ENCODE data around the gene SLC6A13. TPM values are rescaled to one million over a fixed set of nuclear protein-coding genes. Genes with fewer than 3 reads are reported as not detected.
A peak's percentile ranks its signal among the peaks of the same experiment; 100 is the strongest.

The SLC6A13 gene
- total and polyA plus RNA-seq, 2 donors from 2014 or later, result 22.8 to 161 TPM

DNA sequence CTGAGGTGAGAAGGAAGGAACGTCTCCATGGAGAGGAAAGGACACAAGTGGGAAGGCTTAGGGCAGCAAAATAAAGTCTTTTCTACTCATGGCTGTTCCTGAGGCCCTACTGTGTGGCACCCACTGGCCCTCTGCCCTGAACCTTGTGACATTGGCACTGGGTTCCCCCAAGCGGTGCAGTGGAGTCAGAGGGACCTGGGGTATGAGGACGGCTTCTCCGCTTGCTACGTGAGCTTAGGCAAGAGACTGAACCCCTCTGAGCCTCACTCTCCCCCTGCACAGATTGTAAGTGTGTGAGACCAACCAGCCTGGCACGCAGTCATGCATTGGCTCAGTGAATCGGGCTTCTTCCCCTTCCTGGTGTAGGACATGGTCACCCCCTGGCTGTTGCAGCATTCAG lies 68.4 kb downstream of the SLC6A13 start:
- FAIRE-seq (no peak), DNase-seq (no peak)
- TF ChIP-seq, protein P1, sequence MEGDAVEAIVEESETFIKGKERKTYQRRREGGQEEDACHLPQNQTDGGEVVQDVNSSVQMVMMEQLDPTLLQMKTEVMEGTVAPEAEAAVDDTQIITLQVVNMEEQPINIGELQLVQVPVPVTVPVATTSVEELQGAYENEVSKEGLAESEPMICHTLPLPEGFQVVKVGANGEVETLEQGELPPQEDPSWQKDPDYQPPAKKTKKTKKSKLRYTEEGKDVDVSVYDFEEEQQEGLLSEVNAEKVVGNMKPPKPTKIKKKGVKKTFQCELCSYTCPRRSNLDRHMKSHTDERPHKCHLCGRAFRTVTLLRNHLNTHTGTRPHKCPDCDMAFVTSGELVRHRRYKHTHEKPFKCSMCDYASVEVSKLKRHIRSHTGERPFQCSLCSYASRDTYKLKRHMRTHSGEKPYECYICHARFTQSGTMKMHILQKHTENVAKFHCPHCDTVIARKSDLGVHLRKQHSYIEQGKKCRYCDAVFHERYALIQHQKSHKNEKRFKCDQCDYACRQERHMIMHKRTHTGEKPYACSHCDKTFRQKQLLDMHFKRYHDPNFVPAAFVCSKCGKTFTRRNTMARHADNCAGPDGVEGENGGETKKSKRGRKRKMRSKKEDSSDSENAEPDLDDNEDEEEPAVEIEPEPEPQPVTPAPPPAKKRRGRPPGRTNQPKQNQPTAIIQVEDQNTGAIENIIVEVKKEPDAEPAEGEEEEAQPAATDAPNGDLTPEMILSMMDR (IDR thresholded peaks at IDR 0.05; ENCODE audit: borderline replicate concordance, extremely low read depth, insufficient read depth), result no peak

DNA sequence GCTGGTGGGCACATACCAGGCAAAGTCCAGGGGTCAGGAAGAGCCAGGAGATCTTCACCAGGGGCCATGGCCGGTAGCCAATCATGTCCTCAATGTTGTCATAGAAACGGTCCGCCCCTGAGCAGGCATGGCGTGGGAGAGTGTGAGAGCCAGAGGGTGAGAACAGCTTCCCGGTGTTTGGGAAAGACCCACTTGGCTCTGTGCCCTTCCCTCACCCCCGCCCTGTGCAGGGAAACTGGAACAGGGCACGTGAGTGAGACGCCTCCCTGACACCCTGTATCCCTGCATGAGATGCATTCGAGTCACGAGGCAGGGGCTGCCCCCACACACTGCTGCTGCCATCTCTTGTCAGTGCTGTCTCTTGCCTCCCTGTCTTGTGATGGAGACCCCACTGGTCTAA lies 69.4 kb downstream of the SLC6A13 start:
- Histone ChIP-seq H3K4me1 (ENCODE audit: control insufficient read depth in 2 of 3, insufficient read depth in 2 of 3, low read depth in 1 of 3, low read length in 3 of 3) (peaks cover 0 to 4% (median 0%) of the 10 kb centered on the region in 3 donors), H3K9ac (ENCODE audit: low read length in 3 of 3) (no peak overlapping the region), H3K27ac (ENCODE audit: low read depth in 2 of 2, low read length in 2 of 2) (no peak overlapping the region), H3K4me3 (ENCODE audit: low read length in 3 of 3) (no peak overlapping the region), H3K9me3 (ENCODE audit: control insufficient read depth in 2 of 3, insufficient read depth in 1 of 3, low read length in 3 of 3) (no peaks in the 10 kb centered on the region), H3K27me3 (ENCODE audit: control insufficient read depth, insufficient read depth, low read length) (no peaks in the 10 kb centered on the region), H3K36me3 (ENCODE audit: control insufficient read depth in 2 of 3, insufficient read depth in 3 of 3, low read length in 3 of 3) (peaks cover 0 to 17% (median 7%) of the 10 kb centered on the region in 3 donors)
- intact Hi-C loops (cut with DNase I), result no loop called here
- TF ChIP-seq, protein P1 (IDR thresholded peaks at IDR 0.05; ENCODE audit: borderline replicate concordance, extremely low read depth, insufficient read depth), result no peak
- FAIRE-seq, result no peak
- peak in 1 of 5 donors; percentile 55 for DNase-seq

More for the DNA sequence above, 68.4 kb downstream of the SLC6A13 start:
- no peak overlapping the region for H3K9ac ChIP-seq (ENCODE audit: low read length in 3 of 3)
- H3K36me3 ChIP-seq (ENCODE audit: control insufficient read depth in 2 of 3, insufficient read depth in 3 of 3, low read length in 3 of 3), result peaks cover 0 to 17% (median 7%) of the 10 kb centered on the region in 3 donors
- no peak overlapping the region for H3K27ac ChIP-seq (ENCODE audit: low read depth in 2 of 2, low read length in 2 of 2)
- H3K4me1 ChIP-seq (ENCODE audit: control insufficient read depth in 2 of 3, insufficient read depth in 2 of 3, low read depth in 1 of 3, low read length in 3 of 3), result peaks cover 0 to 3% (median 0%) of the 10 kb centered on the region in 3 donors
- no peaks in the 10 kb centered on the region for H3K9me3 ChIP-seq (ENCODE audit: control insufficient read depth in 2 of 3, insufficient read depth in 1 of 3, low read length in 3 of 3)
- intact Hi-C loops (cut with DNase I), result no loop called here
- no peak overlapping the region for H3K4me3 ChIP-seq (ENCODE audit: low read length in 3 of 3)
- H3K27me3 ChIP-seq (ENCODE audit: control insufficient read depth, insufficient read depth, low read length), result no peaks in the 10 kb centered on the region

GRCh38 chr12:191541-191940 lies 71.1 kb downstream of the SLC6A13 start:
- Histone ChIP-seq H3K4me1 (ENCODE audit: control insufficient read depth in 2 of 3, insufficient read depth in 2 of 3, low read depth in 1 of 3, low read length in 3 of 3) (peaks cover 0 to 4% (median 0%) of the 10 kb centered on the region in 3 donors), H3K9ac (ENCODE audit: low read length in 3 of 3) (no peak overlapping the region), H3K4me3 (ENCODE audit: low read length in 3 of 3) (no peak overlapping the region), H3K27ac (ENCODE audit: low read depth in 2 of 2, low read length in 2 of 2) (no peak overlapping the region), H3K27me3 (ENCODE audit: control insufficient read depth, insufficient read depth, low read length) (no peaks in the 10 kb centered on the region), H3K36me3 (ENCODE audit: control insufficient read depth in 2 of 3, insufficient read depth in 3 of 3, low read length in 3 of 3) (peaks cover 0 to 16% (median 5%) of the 10 kb centered on the region in 3 donors), H3K9me3 (ENCODE audit: control insufficient read depth in 2 of 3, insufficient read depth in 1 of 3, low read length in 3 of 3) (no peaks in the 10 kb centered on the region)
- FAIRE-seq, result no peak
- intact Hi-C loops (cut with DNase I), result no loop called here
- TF ChIP-seq, protein P1 (IDR thresholded peaks at IDR 0.05; ENCODE audit: borderline replicate concordance, extremely low read depth, insufficient read depth), result no peak
- no peak for DNase-seq

- intact Hi-C loops (cut with DNase I), result no loop called here
- Histone ChIP-seq H3K36me3 (ENCODE audit: control insufficient read depth in 2 of 3, insufficient read depth in 3 of 3, low read length in 3 of 3) (peaks cover 0 to 11% (median 5%) of the 10 kb centered on the region in 3 donors), H3K9me3 (ENCODE audit: control insufficient read depth in 2 of 3, insufficient read depth in 1 of 3, low read length in 3 of 3) (no peaks in the 10 kb centered on the region), H3K4me3 (ENCODE audit: low read length in 3 of 3) (no peak overlapping the region), H3K27me3 (ENCODE audit: control insufficient read depth, insufficient read depth, low read length) (no peaks in the 10 kb centered on the region), H3K27ac (ENCODE audit: low read depth in 2 of 2, low read length in 2 of 2) (no peak overlapping the region), H3K4me1 (ENCODE audit: control insufficient read depth in 2 of 3, insufficient read depth in 2 of 3, low read depth in 1 of 3, low read length in 3 of 3) (peaks cover 0 to 4% (median 0%) of the 10 kb centered on the region in 3 donors), H3K9ac (ENCODE audit: low read length in 3 of 3) (no peak overlapping the region)
- no peak for DNase-seq
- TF ChIP-seq, protein P1 (IDR thresholded peaks at IDR 0.05; ENCODE audit: borderline replicate concordance, extremely low read depth, insufficient read depth), result no peak
- FAIRE-seq, result no peak
Observed at GRCh38 chr12:190881-191280, 71.8 kb downstream of the SLC6A13 start.
